Peyer's patch (tissue), 4 donors: ENCODE results near the gene CCDC117.

Experiments used
- CTCF ChIP-seq, 6 experiments: fragments of 450-650 bp in 4 of 6; fragments of 200-600 bp in 2 of 6; sonication (generic) in 1 of 6; IDR thresholded peaks; one replicate each; pipeline ENCODE4 v1.5.1; 2017 to 2019; ENCODE audit warnings: antibody characterized with exemption in 6 of 6, mild to moderate bottlenecking in 3 of 6, moderate library complexity in 1 of 6
- POLR2A ChIP-seq, 2 donors: fragments of 450-650 bp; IDR thresholded peaks; one replicate each; pipeline ENCODE4 v1.5.1; 2017; ENCODE audit warnings: antibody characterized with exemption in 2 of 2, mild to moderate bottlenecking in 2 of 2, moderate library complexity in 2 of 2

GRCh38 chr22:28826921-28827320 is 54.4 kb downstream of the CCDC117 start:
- TF ChIP-seq POLR2A (IDR thresholded peaks at IDR 0.05) = no peak
- no peak for TF ChIP-seq CTCF (IDR thresholded peaks at IDR 0.05)
